ENCODE data around the gene PIRT. TPM values are rescaled to one million over a fixed set of nuclear protein-coding genes. Genes with fewer than 3 reads are reported as not detected.

Gene PIRT
- total and polyA plus RNA-seq, 2 of the 8 experiments (the other 6 are each of a cell fraction or from before 2014, with no cell fraction given), result 0.03 TPM; not detected in 1

- H2BK12ac ChIP-seq (ENCODE audit: low read depth, low read length), result no peak overlapping the region
- H3K79me2 ChIP-seq (ENCODE audit: control insufficient read depth in 1 of 2, insufficient read depth in 2 of 2, low read length in 2 of 2), result no peaks in the 10 kb centered on the region
- H3K4me1 ChIP-seq (replicated peaks in 1 of 4; ENCODE audit: control insufficient read depth in 3 of 4, insufficient read depth in 4 of 4, low read length in 3 of 4), result peaks cover 0 to 4% (median 0%) of the 10 kb centered on the region in 4 experiments; a peak in 1 of 7 replicates
- ChIA-PET CTCF (ENCODE audit: partially characterized antibody) (no interaction called here), POLR2A (ENCODE audit: partially characterized antibody) (interaction anchor here (2.9 kb wide), 1 partner anchor 13 kb away, joined by 8 read pairs; no protein-coding TSS in a partner anchor)
- no peaks in the 10 kb centered on the region for H4K20me1 ChIP-seq (replicated peaks in 1 of 2; ENCODE audit: control insufficient read depth in 1 of 2, insufficient read depth in 2 of 2, low read length in 2 of 2)
- no peak overlapping the region for H3K14ac ChIP-seq (ENCODE audit: insufficient read length)
- no peaks in the 10 kb centered on the region for H3K27me3 ChIP-seq (replicated peaks in 1 of 4; ENCODE audit: control insufficient read depth in 3 of 4, extremely low read depth in 1 of 4, insufficient read depth in 3 of 4, low read length in 3 of 4)
- no peak overlapping the region for H2BK120ac ChIP-seq (replicated peaks; ENCODE audit: low read depth, low read length)
- no peak overlapping the region for H2BK5ac ChIP-seq (ENCODE audit: low read depth, low read length)
- H3K27ac ChIP-seq (ENCODE audit: low read depth, low read length), result no peak overlapping the region
- H3K9me3 ChIP-seq (ENCODE audit: insufficient read depth in 2 of 2, low read depth in 1 of 2, low read length in 1 of 2), result no peaks in the 10 kb centered on the region
- H3K56ac ChIP-seq (replicated peaks; ENCODE audit: insufficient read length, low read depth, low read length), result no peak overlapping the region
- H3K4me3 ChIP-seq (ENCODE audit: extremely low read depth in 1 of 4, insufficient read depth in 2 of 4, low read depth in 3 of 4, low read length in 4 of 4), result no peak overlapping the region
- no peak overlapping the region for H4K8ac ChIP-seq (ENCODE audit: extremely low read depth, insufficient read depth, low read length)
- TF ChIP-seq CEBPB (IDR thresholded peaks at IDR 0.05; ENCODE audit: low read depth, low read length) (no peak), ASH2L (IDR thresholded peaks at IDR 0.05; ENCODE audit: low read length) (no peak), ATF2 (IDR thresholded peaks at IDR 0.05; ENCODE audit: low read length) (no peak)
- H3K79me1 ChIP-seq (ENCODE audit: low read depth, low read length), result no peaks in the 10 kb centered on the region
- no peak overlapping the region for H3K18ac ChIP-seq (ENCODE audit: extremely low read depth, low read length)
- no peak overlapping the region for H3K23ac ChIP-seq (ENCODE audit: insufficient read length)
- DNase-seq (ENCODE audit: low read depth in 1 of 2, low spot score in 2 of 2), result no peak
- 94% methylated on average over 6 of the region's 7 CpGs; no CpG with 5 or more reads in 1 of the 2 experiments for WGBS, 2 experiments (ENCODE audit: extremely low coverage in 1 of 2, insufficient coverage in 1 of 2, insufficient read length in 1 of 2, insufficient replicate concordance in 2 of 2, low coverage in 1 of 2, low lambda C conversion rate in 2 of 2, missing lambda C conversion rate in 1 of 2)
- no peak overlapping the region for H4K91ac ChIP-seq (replicated peaks; ENCODE audit: insufficient read length, low read length)
- no peak for FAIRE-seq
- H3K36me3 ChIP-seq (ENCODE audit: control insufficient read depth in 2 of 4, insufficient read depth in 4 of 4, low read length in 3 of 4), result no peaks in the 10 kb centered on the region
- H3K23me2 ChIP-seq (ENCODE audit: low read depth, low read length), result no peaks in the 10 kb centered on the region
- H2AFZ ChIP-seq (ENCODE audit: low read length), result no peak overlapping the region
- no peak overlapping the region for H4K5ac ChIP-seq (ENCODE audit: insufficient read length, low read depth, low read length)
- no peak overlapping the region for H3K9ac ChIP-seq (replicated peaks in 1 of 4; ENCODE audit: extremely low read depth in 1 of 4, low read depth in 3 of 4, low read length in 3 of 4)
- no peak overlapping the region for H3K4me2 ChIP-seq (ENCODE audit: insufficient read depth in 1 of 2, low read depth in 2 of 2, low read length in 2 of 2)
- no peak overlapping the region for H2BK15ac ChIP-seq (ENCODE audit: low read length)
- H2BK20ac ChIP-seq (ENCODE audit: low read length), result no peak overlapping the region; the same call in 1 of the 2 replicates
- H2AK5ac ChIP-seq (ENCODE audit: low read depth, low read length), result no peak overlapping the region
- no peak overlapping the region for H3K4ac ChIP-seq (replicated peaks; ENCODE audit: insufficient read length, low read depth, low read length)
Observed at GRCh38 chr17:10803350-10803749, 34.5 kb downstream of the PIRT start.

All from H1 (cell line).